ENCODE results near the gene METTL6. TPM values are rescaled to one million over a fixed set of nuclear protein-coding genes. Genes with fewer than 3 reads are reported as not detected.

METTL6 gene
- total and polyA plus RNA-seq, 7 donors, result 6.5 to 18.5 (median 8.1) TPM

DNA sequence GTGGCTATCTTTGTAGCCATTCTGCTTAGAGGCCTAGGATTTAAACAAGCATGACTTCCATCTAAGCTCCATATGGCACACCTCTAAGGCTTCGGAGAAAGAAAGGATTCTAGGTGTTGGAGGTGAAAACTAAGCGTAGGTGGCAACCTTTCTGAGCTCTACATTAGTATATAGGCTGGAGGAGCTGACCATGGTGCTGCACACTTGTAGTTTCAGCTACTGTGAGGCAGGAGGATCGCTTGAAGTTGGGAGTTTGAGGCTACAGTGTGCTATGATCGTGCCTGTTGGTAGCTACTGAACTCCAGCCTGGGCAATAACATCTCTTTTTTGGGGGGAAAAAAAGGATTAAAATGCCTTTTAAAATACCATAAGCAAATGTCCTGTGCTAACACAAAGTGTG lies 7.4 kb upstream of the METTL6 start:
- intact Hi-C loops (cut with DNase I), result no loop called here
- no peak overlapping the region for H3K27ac ChIP-seq
- ATAC-seq, result no peak

DNA sequence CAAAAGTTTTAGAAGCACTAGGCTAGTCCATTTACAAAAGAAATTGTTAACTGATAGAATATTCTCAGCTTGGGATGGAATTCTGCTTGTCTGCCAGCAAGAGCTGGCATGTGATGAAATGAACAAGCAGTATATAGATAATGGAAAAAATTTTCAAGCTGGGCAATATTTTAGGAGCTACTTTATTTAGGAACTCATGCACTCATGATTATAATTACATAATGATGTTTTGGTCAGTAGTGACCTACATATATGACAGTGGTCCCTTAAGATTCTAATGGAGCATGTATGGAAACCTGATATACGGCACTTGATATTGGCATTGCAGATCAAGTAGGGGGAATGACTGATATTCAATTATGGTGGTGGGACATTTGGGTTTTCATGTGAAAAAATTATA lies 6.2 kb upstream of the METTL6 start:
- no peak for DNase-seq
- no peak overlapping the region for H3K27ac ChIP-seq
- TF ChIP-seq CTCF (IDR thresholded peaks at IDR 0.05), result no peak
- no peaks in the 10 kb centered on the region for H3K9me3 ChIP-seq
- H3K4me1 ChIP-seq, result peaks cover 15% of the 10 kb centered on the region
- no peaks in the 10 kb centered on the region for H3K27me3 ChIP-seq (ENCODE audit: insufficient read depth in 3 of 3, low read length in 2 of 3)
- no peak for ATAC-seq
- WGBS, 3 donors, result 92 to 97% (median 95%) methylated on average over 1 of the region's 1 CpG
- intact Hi-C loops (cut with DNase I), result no loop called here
- H3K36me3 ChIP-seq (ENCODE audit: insufficient read depth in 1 of 2, low read depth in 1 of 2), result peaks cover 4 to 86% of the 10 kb centered on the region in 2 donors
- H3K4me3 ChIP-seq, result no peak overlapping the region

More for the DNA sequence above, 7.4 kb upstream of the METTL6 start:
- H3K27me3 ChIP-seq (ENCODE audit: insufficient read depth in 3 of 3, low read length in 2 of 3), result no peaks in the 10 kb centered on the region
- no peak for TF ChIP-seq CTCF (IDR thresholded peaks at IDR 0.05)
- H3K4me3 ChIP-seq, result no peak overlapping the region
- DNase-seq, result no peak
- H3K36me3 ChIP-seq (ENCODE audit: insufficient read depth in 1 of 2, low read depth in 1 of 2), result peaks cover 4 to 98% of the 10 kb centered on the region in 2 donors
- H3K9me3 ChIP-seq, result no peaks in the 10 kb centered on the region
- WGBS, 3 donors, result 93 to 97% (median 95%) methylated on average over 4 of the region's 4 CpGs
- H3K4me1 ChIP-seq, result peaks cover 3% of the 10 kb centered on the region

- peaks cover 22% of the 10 kb centered on the region for H3K4me1 ChIP-seq
- intact Hi-C loops (cut with DNase I), result no loop called here
- TF ChIP-seq CTCF (IDR thresholded peaks at IDR 0.05), result no peak
- H3K9me3 ChIP-seq, result no peaks in the 10 kb centered on the region
- DNase-seq (no peak), ATAC-seq (no peak)
- no peak overlapping the region for H3K4me3 ChIP-seq
- H3K27ac ChIP-seq, result no peak overlapping the region
- H3K36me3 ChIP-seq (ENCODE audit: insufficient read depth in 1 of 2, low read depth in 1 of 2), result peaks cover 4 to 64% of the 10 kb centered on the region in 2 donors
- WGBS, 3 donors, result 59 to 79% (median 65%) methylated on average over 3 of the region's 3 CpGs
- H3K27me3 ChIP-seq (ENCODE audit: insufficient read depth in 3 of 3, low read length in 2 of 3), result no peaks in the 10 kb centered on the region
These were observed 4.0 kb upstream of the METTL6 start for GRCh38 chr3:15431256-15431837.

DNA sequence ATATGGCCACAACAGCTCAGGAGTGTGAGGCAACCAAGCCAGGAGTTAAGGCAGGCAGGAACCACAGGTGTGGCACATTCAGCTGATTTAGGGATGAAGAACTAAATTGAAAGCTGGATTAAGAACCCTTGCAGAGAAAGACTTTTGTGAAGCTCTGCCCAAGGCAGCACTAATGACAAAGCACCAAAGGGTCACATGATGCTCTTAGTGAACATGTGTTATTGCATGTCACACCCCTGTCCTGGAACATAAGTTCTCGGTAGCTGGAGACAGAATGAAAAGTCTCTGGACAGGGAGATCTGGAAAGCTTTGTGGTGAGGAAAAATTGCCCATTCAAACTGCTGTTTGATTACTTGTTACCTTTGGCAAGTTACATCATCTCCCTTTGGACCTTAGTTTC lies 3.3 kb upstream of the METTL6 start:
- Histone ChIP-seq H3K4me3 (no peak overlapping the region), H3K27ac (no peak overlapping the region), H3K9me3 (no peaks in the 10 kb centered on the region), H3K27me3 (ENCODE audit: insufficient read depth in 3 of 3, low read length in 2 of 3) (no peaks in the 10 kb centered on the region), H3K36me3 (ENCODE audit: insufficient read depth in 1 of 2, low read depth in 1 of 2) (peaks cover 4 to 62% of the 10 kb centered on the region in 2 donors), H3K4me1 (peaks cover 28% of the 10 kb centered on the region)
- 25 to 55% (median 34%) methylated on average over 1 of the region's 1 CpG for WGBS, 3 donors
- TF ChIP-seq CTCF (IDR thresholded peaks at IDR 0.05), result no peak
- no peak for DNase-seq
- intact Hi-C loops (cut with DNase I), result no loop called here
- ATAC-seq, result no peak

DNA sequence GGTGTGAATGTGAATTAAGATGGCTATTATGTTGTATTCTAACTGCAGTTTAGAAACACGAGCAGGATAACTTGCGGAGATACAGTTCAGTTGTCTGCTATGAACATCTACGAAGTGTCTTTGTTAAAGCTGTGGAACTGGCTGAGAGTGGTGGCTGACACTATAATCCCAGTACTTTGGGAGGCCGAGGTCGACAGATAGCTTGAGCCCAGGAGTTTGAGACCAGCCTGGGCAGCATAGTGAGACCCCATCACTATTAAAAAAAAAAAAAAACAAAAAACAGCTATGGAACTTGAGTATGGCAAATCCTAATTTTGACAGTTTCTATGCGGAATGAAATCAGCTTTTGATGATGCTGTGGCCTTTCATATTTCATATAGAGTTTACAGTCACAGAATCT lies 1.7 kb upstream of the METTL6 start:
- ATAC-seq, result no peak
- H3K27ac ChIP-seq, result peak overlapping the region; percentile 86
- H3K4me1 ChIP-seq, result peaks cover 31% of the 10 kb centered on the region
- WGBS, 3 donors, result 82 to 87% (median 85%) methylated on average over 6 of the region's 6 CpGs
- H3K9me3 ChIP-seq, result no peaks in the 10 kb centered on the region
- H3K4me3 ChIP-seq, result peak overlapping the region; percentile 80
- no peak for DNase-seq
- no peak for TF ChIP-seq CTCF (IDR thresholded peaks at IDR 0.05)
- H3K27me3 ChIP-seq (ENCODE audit: insufficient read depth in 3 of 3, low read length in 2 of 3), result no peaks in the 10 kb centered on the region
- intact Hi-C loops (cut with DNase I), result loop anchor here in 1 of 2 donors (5.0 kb wide), 1 partner anchor 123 kb away; no protein-coding TSS in a partner anchor
- peaks cover 0 to 59% of the 10 kb centered on the region in 2 donors for H3K36me3 ChIP-seq (ENCODE audit: insufficient read depth in 1 of 2, low read depth in 1 of 2)
